HepG2 (cell line): ENCODE results near the gene CCDC201. TPM values are rescaled to one million over a fixed set of nuclear protein-coding genes. Genes with fewer than 3 reads are reported as not detected.

ENCODE experiments used
- AGO2 ChIP-seq: fragments of 200-400 bp; formaldehyde crosslinking; optimal IDR thresholded peaks from 2 replicates; pipeline ENCODE3; 2017; ENCODE audit warnings: mild to moderate bottlenecking, low read depth, low read length, moderate library complexity
- ATF1 ChIP-seq: IDR thresholded peaks from 2 replicates; pipeline ENCODE4 v1.6.1; 2016; ENCODE audit warnings: mild to moderate bottlenecking, control low read depth
- GATA4 ChIP-seq: sonication (generic); IDR thresholded peaks from 2 replicates; pipeline ENCODE4 v1.6.1; 2016; ENCODE audit warnings: antibody characterized with exemption, low read depth, borderline replicate concordance
- GPBP1L1 ChIP-seq: sonication (generic); formaldehyde crosslinking; IDR thresholded peaks from 2 replicates; pipeline ENCODE4 v1.5.0; 2020; ENCODE audit warnings: mild to moderate bottlenecking, missing genetic modification reagents
- HIC2 ChIP-seq: sonication (generic); formaldehyde crosslinking; IDR thresholded peaks from 2 replicates; pipeline ENCODE4 v1.9.0; 2022; ENCODE audit warnings: low read depth, missing genetic modification reagents
- MATR3 ChIP-seq: sonication (generic); formaldehyde crosslinking; IDR thresholded peaks from 2 replicates; pipeline ENCODE4 v1.4.0; 2020; ENCODE audit warnings: missing genetic modification reagents
- MLX ChIP-seq: IDR thresholded peaks from 2 replicates; pipeline ENCODE4 v1.6.1; 2016
- MTA1 ChIP-seq: sonication (generic); formaldehyde crosslinking; IDR thresholded peaks from 2 replicates; pipeline ENCODE4 v1.4.0; 2020; ENCODE audit warnings: missing genetic modification reagents, mild to moderate bottlenecking, borderline replicate concordance
- POLR2G ChIP-seq: fragments of 200-400 bp; formaldehyde crosslinking; IDR thresholded peaks from 2 replicates; pipeline ENCODE4 v1.6.1; 2018; ENCODE audit warnings: mild to moderate bottlenecking, low read depth, low read length, moderate library complexity
- SAP130 ChIP-seq: IDR thresholded peaks from 2 replicates; pipeline ENCODE4 v1.6.1; 2016; ENCODE audit warnings: low read depth
- SIX1 ChIP-seq: sonication (generic); formaldehyde crosslinking; IDR thresholded peaks from 2 replicates; pipeline ENCODE4 v1.4.0; 2020; ENCODE audit warnings: missing genetic modification reagents, borderline replicate concordance
- SMARCC2 ChIP-seq: fragments of 450-650 bp; IDR thresholded peaks from 2 replicates; pipeline ENCODE4 v1.6.1; 2017; ENCODE audit warnings: antibody characterized with exemption, mild to moderate bottlenecking
- ZBTB37 ChIP-seq: sonication (generic); formaldehyde crosslinking; IDR thresholded peaks from 2 replicates; pipeline ENCODE4 v1.4.0; 2020; ENCODE audit warnings: mild to moderate bottlenecking, missing genetic modification reagents
- ZBTB40 ChIP-seq, 2 experiments: fragments of 450-650 bp in 1 of 2; sonication (generic) in 1 of 2; formaldehyde crosslinking in 1 of 2; IDR thresholded peaks; 2 replicates each; pipeline versions ENCODE4 v1.6.1 to v1.8.0; 2016 to 2022; ENCODE audit warnings: antibody characterized with exemption in 1 of 2, mild to moderate bottlenecking in 1 of 2, missing genetic modification reagents in 1 of 2
- ZBTB7B ChIP-seq: sonication (generic); formaldehyde crosslinking; IDR thresholded peaks from 2 replicates; pipeline ENCODE4 v1.4.0; 2020; ENCODE audit warnings: missing genetic modification reagents
- polyA plus RNA-seq, 8 experiments: library from polyadenylated mRNA; depleted of rRNA in 3 of 8; stranded (reverse) in 7 of 8; unstranded in 1 of 8; fragments of >200 nt; fragmentation: Illumina TruSeq in 4 of 8; extraction: Trizol in 4 of 8; gene quantifications; 2 replicates each; pipeline versions ENCODE4 v1.2.1 to v1.2.3, GENCODE V29; 2011 to 2016; ENCODE audit warnings: low read depth in 4 of 8, missing spikeins in 1 of 8, mixed read lengths in 1 of 8; ENCODE audit not compliant: insufficient read depth in 1 of 8
- total RNA-seq, 5 experiments: library from RNA; depleted of rRNA; stranded (reverse); fragments of >200 nt; fragmentation: Illumina TruSeq; extraction: Trizol; gene quantifications; 2 replicates each; pipeline ENCODE4 v1.2.3, GENCODE V29; 2016; ENCODE audit warnings: low read depth in 1 of 5

CCDC201 gene
- total and polyA plus RNA-seq, 2 of the 13 experiments (the other 11 are each of a cell fraction or from before 2014, with no cell fraction given), result 0.92 TPM; not detected in 1

- TF ChIP-seq ZBTB40 (IDR thresholded peaks at IDR 0.05) (no peak), ZBTB40 (CRISPR knock-in tag; IDR thresholded peaks at IDR 0.05) (peak; percentile 83), HIC2 (CRISPR knock-in tag) (peak; percentile 94), MTA1 (CRISPR knock-in tag) (peak; percentile 96), ZBTB37 (CRISPR knock-in tag) (peak; percentile 60), SIX1 (peak; percentile 94), MATR3 (CRISPR knock-in tag) (no peak), GATA4 (peak; percentile 99), SMARCC2 (no peak; the same call in 1 of the 2 replicates), AGO2 (no peak), SAP130 (CRISPR knock-in tag) (peak; percentile 89), ATF1 (CRISPR knock-in tag) (no peak), POLR2G (peak; percentile 42; the same call in 1 of the 2 replicates), ZBTB7B (CRISPR knock-in tag) (peak; percentile 97), MLX (CRISPR knock-in tag) (peak; percentile 98), GPBP1L1 (CRISPR knock-in tag) (no peak)
Observed at GRCh38 chr7:45885264-45885882, 12.5 kb upstream of the CCDC201 start (continued).
